Endothelial cell of umbilical vein (primary cell): Measurements from ENCODE around the gene PPP5C. TPM values are rescaled to one million over a fixed set of nuclear protein-coding genes. Genes with fewer than 3 reads are reported as not detected.
A peak's percentile ranks its signal among the peaks of the same experiment; 100 is the strongest.

Experiments
- BruUV-seq: library from RNA; stranded (reverse); fragments of 400-500 nt; replicated peaks from 2 replicates; lab custom pipeline; 2021; lab: Mats Ljungman, UMichigan
- CTCF ChIA-PET: fragments of 300-600, 350-600 bp; sonication (Branson Sonifier 250); formaldehyde crosslinking; loops from one replicate; lab custom pipeline; 2021; ENCODE audit warnings: antibody characterized with exemption, inconsistent platforms; lab: Charles Lee
- POLR2A ChIA-PET: fragments of 300-600, 350-600 bp; sonication (Branson Sonifier 250); formaldehyde crosslinking; loops from one replicate; lab custom pipeline; 2021; ENCODE audit warnings: antibody characterized with exemption, inconsistent platforms; lab: Charles Lee
- DNase-seq: peaks from one replicate; pipeline ENCODE4 v3.0.0-alpha.2; 2011; ENCODE audit warnings: low read depth, low spot score
- FAIRE-seq: peaks from 2 replicates; lab custom pipeline; 2011; peaks lifted over from hg19 to GRCh38; lab: Jason Lieb, UNC
- H2AFZ ChIP-seq: 2 replicates; pipeline ENCODE4 v1.6.0; 2012; ENCODE audit warnings: low read depth, low read length, control low read depth, inconsistent platforms
- H3K27ac ChIP-seq: 2 replicates; pipeline ENCODE4 v1.5.1; 2011; ENCODE audit warnings: low read depth, mild to moderate bottlenecking, control low read depth, low read length, moderate library complexity; ENCODE audit not compliant: insufficient read depth
- H3K27me3 ChIP-seq, 2 experiments: 2 replicates each; pipeline versions ENCODE4 v1.6.0 to v1.6.1; 2011; ENCODE audit warnings: low read length in 2 of 2, mixed read lengths in 1 of 2; ENCODE audit not compliant: control insufficient read depth in 2 of 2, insufficient read depth in 2 of 2
- H3K36me3 ChIP-seq, 2 experiments: 2 replicates in 1 of 2; 3 replicates in 1 of 2; pipeline ENCODE4 v1.5.1; 2011; ENCODE audit warnings: low read length in 2 of 2, mild to moderate bottlenecking in 1 of 2, moderate library complexity in 1 of 2; ENCODE audit not compliant: control insufficient read depth in 2 of 2, insufficient read depth in 2 of 2; ENCODE audit errors: extremely low read depth in 1 of 2
- H3K4me1 ChIP-seq: 3 replicates; pipeline ENCODE4 v1.5.1; 2011; ENCODE audit warnings: mild to moderate bottlenecking, low read length; ENCODE audit not compliant: control insufficient read depth, insufficient read depth; ENCODE audit errors: extremely low read depth
- H3K4me2 ChIP-seq: 2 replicates; pipeline ENCODE4 v1.6.1; 2011; ENCODE audit warnings: low read length, control low read depth, mixed read lengths; ENCODE audit not compliant: insufficient read depth
- H3K4me3 ChIP-seq, 3 experiments: fragments of 200-600 bp in 1 of 3; sonication (generic), shearing (Covaris generic) in 1 of 3; replicated peaks in 1 of 3; 2 replicates each; pipeline ENCODE4 v1.5.1; 2011 to 2016; ENCODE audit warnings: control low read depth in 3 of 3, low read length in 3 of 3, mild to moderate bottlenecking in 2 of 3, inconsistent platforms in 1 of 3, low read depth in 1 of 3, moderate library complexity in 1 of 3; ENCODE audit not compliant: insufficient read depth in 1 of 3
- H3K79me2 ChIP-seq: 2 replicates; pipeline ENCODE4 v1.6.0; 2012; ENCODE audit warnings: low read length, inconsistent platforms; ENCODE audit not compliant: control insufficient read depth, insufficient read depth
- H3K9ac ChIP-seq: replicated peaks from 2 replicates; pipeline ENCODE3; 2011; ENCODE audit warnings: low read length, control low read depth; ENCODE audit not compliant: insufficient read depth; ENCODE audit errors: extremely low read depth
- H3K9me1 ChIP-seq: replicated peaks from 3 replicates; pipeline ENCODE4 v1.6.0; 2011; ENCODE audit warnings: mild to moderate bottlenecking, low read length; ENCODE audit not compliant: control insufficient read depth, insufficient read depth; ENCODE audit errors: extremely low read depth
- H3K9me3 ChIP-seq: replicated peaks from 2 replicates; pipeline ENCODE4 v1.5.1; 2012; ENCODE audit warnings: low read length, inconsistent platforms; ENCODE audit not compliant: control insufficient read depth, insufficient read depth
- H4K20me1 ChIP-seq: replicated peaks from 2 replicates; pipeline ENCODE3; 2011; ENCODE audit warnings: mild to moderate bottlenecking, low read length; ENCODE audit not compliant: control insufficient read depth, insufficient read depth; ENCODE audit errors: extremely low read depth
- CTCF ChIP-seq, 2 donors: IDR thresholded peaks; 1 replicate in 1 of 2; 2 replicates in 1 of 2; pipeline ENCODE4 v1.5.1; 2011; ENCODE audit warnings: low read length in 2 of 2, mild to moderate bottlenecking in 2 of 2, moderate library complexity in 2 of 2, control low read depth in 1 of 2, inconsistent platforms in 1 of 2, low read depth in 1 of 2; ENCODE audit not compliant: insufficient read depth in 1 of 2; ENCODE audit errors: extremely low read depth in 1 of 2
- EZH2 ChIP-seq: IDR thresholded peaks from 2 replicates; pipeline ENCODE4 v1.6.1; 2012; ENCODE audit warnings: borderline replicate concordance, low read depth, mild to moderate bottlenecking, moderate library complexity, low read length, inconsistent platforms; ENCODE audit not compliant: severe bottlenecking
- FOS ChIP-seq: IDR thresholded peaks from 2 replicates; pipeline ENCODE4 v1.6.1; 2011; ENCODE audit warnings: mild to moderate bottlenecking, low read length, moderate library complexity, borderline replicate concordance; ENCODE audit not compliant: insufficient read depth
- GATA2 ChIP-seq: IDR thresholded peaks from 2 replicates; pipeline ENCODE4 v1.7.0; 2011; ENCODE audit warnings: low read depth, mild to moderate bottlenecking, moderate library complexity, mixed read lengths, low read length; ENCODE audit not compliant: insufficient read length, insufficient read depth
- JUN ChIP-seq: IDR thresholded peaks from 2 replicates; pipeline ENCODE4 v1.6.1; 2011; ENCODE audit warnings: borderline replicate concordance, low read depth; ENCODE audit not compliant: insufficient read length, insufficient read depth
- MAX ChIP-seq: IDR thresholded peaks from 2 replicates; pipeline ENCODE4 v1.6.1; 2011; ENCODE audit not compliant: insufficient read depth, insufficient read length
- MYC ChIP-seq: IDR thresholded peaks from one replicate; pipeline ENCODE4 v1.6.1; 2011; ENCODE audit warnings: mild to moderate bottlenecking, low read depth, low read length
- POLR2A ChIP-seq: IDR thresholded peaks from 2 replicates; pipeline ENCODE4 v1.6.1; 2012; ENCODE audit warnings: low read depth, mild to moderate bottlenecking, control low read depth, low read length
- POLR2AphosphoS5 ChIP-seq: IDR thresholded peaks from 2 replicates; pipeline ENCODE4 v1.6.1; 2012; ENCODE audit warnings: low read depth, mild to moderate bottlenecking, control low read depth, low read length, moderate library complexity; ENCODE audit not compliant: insufficient read depth
- dilution Hi-C: fragments of 300-500 bp; cut with MboI; formaldehyde crosslinking; loops from one replicate; pipeline ENCODE4 v1.15.0; 2019; ENCODE audit warnings: low sequenced_read_pairs; ENCODE audit not compliant: extremely low pct_ligation_motif_present
- intact Hi-C: fragments of 100-400 bp; cut with micrococcal nuclease; formaldehyde crosslinking; loops from one replicate; pipeline ENCODE4 v1.10.0; 2022
- polyA plus RNA-seq, 4 experiments: library from polyadenylated mRNA; depleted of rRNA in 3 of 4; stranded (reverse) in 3 of 4; unstranded in 1 of 4; fragments of >200 nt; gene quantifications; 2 replicates each; pipeline versions ENCODE4 v1.2.1 to v1.2.3, GENCODE V29; 2011 to 2012; ENCODE audit warnings: missing spikeins in 1 of 4
- total RNA-seq: library from RNA; stranded (reverse); gene quantifications from 2 replicates; pipeline ENCODE4 v1.2.3, GENCODE V29; 2021

The PPP5C gene
- total and polyA plus RNA-seq, 2 donors (not counting 3 experiments of a cell fraction or from before 2014, with no cell fraction given), result 114 to 172 TPM

DNA sequence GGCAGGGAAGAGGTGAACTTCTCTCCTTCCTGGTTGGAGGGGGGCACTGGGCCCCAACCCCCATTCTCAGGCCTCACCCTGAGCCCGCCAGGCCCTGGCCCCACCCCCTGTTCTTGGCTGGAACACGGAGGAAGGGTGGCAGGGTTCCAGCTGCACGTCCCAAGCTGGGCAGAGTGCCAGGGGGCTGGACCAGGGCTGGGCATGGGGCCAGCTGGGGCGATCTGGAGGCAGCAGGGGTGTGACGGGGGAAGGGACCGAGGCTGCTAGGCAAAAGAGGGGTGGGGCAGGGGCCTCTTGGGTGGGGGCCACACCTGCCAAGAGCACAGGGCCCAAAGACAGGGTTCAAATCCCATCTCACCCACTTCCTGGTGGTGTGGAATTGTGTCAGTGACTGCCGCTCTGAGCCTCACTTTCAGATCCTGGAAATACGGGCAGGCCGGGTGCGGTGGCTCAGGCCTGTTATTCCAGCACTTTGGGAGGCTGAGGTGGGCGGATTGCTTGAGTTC, 47.8 kb upstream of the PPP5C start:
- intact Hi-C loops (loop anchor here (1.0 to 2.0 kb wide), 3 partner anchors 10 to 48 kb away; partner anchors contain the start of gene PPP5C), dilution Hi-C loops (no loop called here)
- no peak for TF ChIP-seq MYC
- peak; percentile 89 for TF ChIP-seq POLR2AphosphoS5
- no peaks in the 10 kb centered on the region for H3K36me3 ChIP-seq
- peaks cover 38% of the 10 kb centered on the region for H3K4me1 ChIP-seq
- no peaks in the 10 kb centered on the region for H4K20me1 ChIP-seq
- no peaks in the 10 kb centered on the region for H3K79me2 ChIP-seq
- peak overlapping the region; percentile 59 for H3K4me2 ChIP-seq
- H2AFZ ChIP-seq, result peak overlapping the region; percentile 59
- no peaks in the 10 kb centered on the region for H3K9me3 ChIP-seq
- no peak overlapping the region for H3K9ac ChIP-seq
- DNase-seq (peak; percentile 95), FAIRE-seq (peak; percentile 94)
- no TSS peak for BruUV-seq
- no peaks in the 10 kb centered on the region for H3K9me1 ChIP-seq
- POLR2A ChIA-PET, result interaction anchor here (0.6 to 1.6 kb wide), 4 partner anchors 10 to 309 kb away, joined by 3 to 5 read pairs (median 3); no protein-coding TSS in a partner anchor
- peak overlapping the region; percentile 25 for H3K27ac ChIP-seq
- CTCF ChIA-PET, result interaction anchor here (0.6 to 5.9 kb wide), 6 partner anchors 10 to 67 kb away, joined by 3 to 119 read pairs (median 8); partner anchors contain the start of gene PPP5C
- peaks cover 0 to 13% of the 10 kb centered on the region in 2 experiments for H3K27me3 ChIP-seq
- H3K4me3 ChIP-seq, result no peak overlapping the region

DNA sequence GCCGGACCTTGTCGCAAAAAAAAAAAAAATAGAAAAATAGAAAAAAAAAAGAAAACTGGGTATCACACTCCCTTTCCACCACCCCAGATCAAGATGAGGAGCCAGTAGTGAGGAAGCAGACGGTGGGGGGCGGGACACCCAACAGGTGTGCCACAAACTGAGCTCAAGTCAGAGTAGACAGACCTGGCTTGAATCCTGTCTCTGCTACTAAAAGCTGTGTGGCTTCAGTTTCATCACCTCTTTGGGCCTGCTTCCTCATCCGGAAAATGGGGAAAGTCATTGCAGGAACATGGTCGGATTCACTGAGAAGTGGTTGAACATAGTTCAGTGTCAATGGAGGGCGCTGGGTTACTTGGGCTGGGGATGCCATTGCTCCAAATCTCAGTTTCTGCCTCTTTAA, 47.2 kb upstream of the PPP5C start:
- peaks cover 0 to 13% of the 10 kb centered on the region in 2 experiments for H3K27me3 ChIP-seq
- H3K36me3 ChIP-seq, result no peaks in the 10 kb centered on the region
- no peak overlapping the region for H3K9ac ChIP-seq
- dilution Hi-C loops, result no loop called here
- H3K4me1 ChIP-seq, result peaks cover 38% of the 10 kb centered on the region
- no peak overlapping the region for H3K27ac ChIP-seq
- no peak overlapping the region for H2AFZ ChIP-seq
- POLR2A ChIA-PET, result interaction anchor here (0.6 to 1.6 kb wide), 2 partner anchors 10 to 678 kb away, joined by 3 to 6 read pairs; no protein-coding TSS in a partner anchor
- H3K9me1 ChIP-seq, result no peaks in the 10 kb centered on the region
- intact Hi-C loops, result loop anchor here (1.0 to 2.0 kb wide), 3 partner anchors 10 to 48 kb away; partner anchors contain the start of gene PPP5C
- no peaks in the 10 kb centered on the region for H4K20me1 ChIP-seq
- H3K9me3 ChIP-seq, result no peaks in the 10 kb centered on the region
- no peak overlapping the region for H3K4me3 ChIP-seq
- BruUV-seq, result no TSS peak
- FAIRE-seq (peak; percentile 62), DNase-seq (no peak)
- no peak overlapping the region for H3K4me2 ChIP-seq
- no peak for TF ChIP-seq JUN
- TF ChIP-seq EZH2, result no peak
- TF ChIP-seq CTCF (IDR thresholded peaks at IDR 0.05; ENCODE audit: extremely low read depth in 1 of 2, insufficient read depth in 1 of 2, low read depth in 1 of 2, low read length in 2 of 2), result no peak
- TF ChIP-seq POLR2A, result no peak
- TF ChIP-seq GATA2, result no peak
- no peak for TF ChIP-seq FOS
- TF ChIP-seq MAX, result no peak
- TF ChIP-seq MYC, result no peak
- no peak for TF ChIP-seq POLR2AphosphoS5
- no peaks in the 10 kb centered on the region for H3K79me2 ChIP-seq
- CTCF ChIA-PET, result interaction anchor here (1.5 to 5.9 kb wide), 6 partner anchors 10 to 73 kb away, joined by 4 to 119 read pairs (median 10); partner anchors contain the start of gene PPP5C
